ENCODE measurements around the gene LBX1.

Gene LBX1, protein sequence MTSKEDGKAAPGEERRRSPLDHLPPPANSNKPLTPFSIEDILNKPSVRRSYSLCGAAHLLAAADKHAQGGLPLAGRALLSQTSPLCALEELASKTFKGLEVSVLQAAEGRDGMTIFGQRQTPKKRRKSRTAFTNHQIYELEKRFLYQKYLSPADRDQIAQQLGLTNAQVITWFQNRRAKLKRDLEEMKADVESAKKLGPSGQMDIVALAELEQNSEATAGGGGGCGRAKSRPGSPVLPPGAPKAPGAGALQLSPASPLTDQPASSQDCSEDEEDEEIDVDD

DNA sequence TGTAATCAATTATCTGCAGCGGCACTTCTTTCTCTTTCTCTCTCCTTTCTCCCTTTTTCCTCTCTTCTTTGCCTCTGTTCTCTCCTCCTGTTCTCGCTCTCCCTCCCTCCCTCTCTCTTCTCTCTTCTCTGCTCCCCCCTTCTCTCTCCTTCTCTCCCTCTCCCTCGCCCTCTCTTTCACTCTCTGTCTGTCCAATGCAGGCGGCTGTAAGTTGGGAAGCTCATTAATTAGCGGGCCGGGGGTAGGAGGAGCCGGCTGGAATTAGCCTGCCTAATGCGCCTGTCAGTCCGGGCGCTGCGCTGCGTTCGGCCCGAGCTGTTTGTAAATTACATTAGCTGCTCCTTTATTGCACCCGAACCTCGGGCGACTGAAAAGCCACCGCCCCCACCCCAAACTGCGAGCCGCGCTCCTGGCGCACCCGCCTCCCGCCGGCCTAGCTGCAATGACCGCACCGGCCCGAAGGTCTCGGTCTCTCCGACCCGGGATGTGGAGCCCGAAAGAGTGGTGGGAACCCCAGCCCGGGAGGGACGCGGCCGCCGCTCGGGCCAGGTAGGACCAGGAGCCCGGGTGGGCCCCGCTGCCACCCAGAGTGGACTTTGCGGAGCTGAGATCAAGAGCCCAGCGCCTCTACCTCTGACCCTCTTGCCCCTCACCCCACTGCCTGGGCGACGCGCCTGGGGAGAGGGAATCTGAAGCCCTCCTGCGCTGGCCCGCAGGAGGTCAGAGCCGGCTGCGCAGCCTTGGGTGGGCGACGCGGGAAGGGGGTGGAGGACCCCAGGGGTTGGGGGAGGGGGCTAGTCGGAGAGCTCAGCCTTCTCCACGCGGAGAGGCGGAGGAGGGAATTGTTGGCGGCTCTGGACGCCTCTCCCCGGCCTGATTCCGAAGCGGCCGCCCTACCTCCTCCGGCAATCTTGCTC lies at the start of gene LBX1:
LBX1 (minus strand) TSS at position 198 of the 917 bp plus-strand sequence. CDS start 648 bp downstream, outside the sequence.
- DNase-seq, result no peak

DNA sequence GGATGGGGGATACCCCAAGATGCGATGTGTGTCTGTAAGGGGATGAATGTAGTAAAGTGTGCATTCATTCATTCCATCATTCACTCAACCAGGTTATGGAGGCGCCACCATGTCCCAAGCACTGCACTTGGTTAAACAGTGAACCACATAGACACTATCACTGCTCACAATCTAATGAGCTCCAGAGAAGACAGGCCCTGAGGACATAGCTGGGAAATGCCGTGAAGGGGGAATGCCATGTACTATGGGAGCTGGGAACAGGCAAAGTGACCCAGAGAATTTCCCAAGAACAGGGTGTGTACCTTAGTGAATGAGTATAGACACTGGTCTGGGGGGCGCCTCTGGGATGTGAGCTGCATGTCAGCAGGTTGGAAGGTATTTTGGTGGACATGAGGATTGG lies 44.5 kb upstream of the LBX1 start:
- no peak for TF ChIP-seq GATA1 (IDR thresholded peaks at IDR 0.05; ENCODE audit: low read depth, low read length)
- TF ChIP-seq POLR2A (IDR thresholded peaks at IDR 0.05; ENCODE audit: low read length), result no peak

More for the DNA sequence above, at the start of gene LBX1:
- TF ChIP-seq GATA1 (IDR thresholded peaks at IDR 0.05; ENCODE audit: low read depth, low read length) (no peak), POLR2A (IDR thresholded peaks at IDR 0.05; ENCODE audit: low read length) (no peak)

DNA sequence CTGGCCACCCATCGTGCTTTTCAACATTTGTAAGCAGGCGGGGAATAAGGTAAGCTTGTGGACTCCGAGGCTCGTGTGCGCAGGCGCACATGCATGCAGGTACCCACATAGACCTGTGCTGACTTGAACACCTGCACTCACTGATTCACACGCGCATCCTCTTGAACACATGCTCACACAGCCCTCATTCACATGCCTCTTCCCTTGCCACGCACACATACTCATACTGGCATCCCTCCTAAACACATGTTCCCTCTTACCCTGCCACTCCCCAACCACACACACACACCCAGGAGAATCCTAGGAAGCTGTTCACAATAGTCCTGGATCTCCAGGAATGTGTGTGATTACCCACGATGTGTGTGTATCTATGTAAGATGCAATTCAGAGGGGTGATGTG lies 44.1 kb upstream of the LBX1 start:
- TF ChIP-seq POLR2A (IDR thresholded peaks at IDR 0.05; ENCODE audit: low read length), result no peak
- no peak for DNase-seq

More for the DNA sequence above, 44.5 kb upstream of the LBX1 start:
- DNase-seq, result no peak

DNA sequence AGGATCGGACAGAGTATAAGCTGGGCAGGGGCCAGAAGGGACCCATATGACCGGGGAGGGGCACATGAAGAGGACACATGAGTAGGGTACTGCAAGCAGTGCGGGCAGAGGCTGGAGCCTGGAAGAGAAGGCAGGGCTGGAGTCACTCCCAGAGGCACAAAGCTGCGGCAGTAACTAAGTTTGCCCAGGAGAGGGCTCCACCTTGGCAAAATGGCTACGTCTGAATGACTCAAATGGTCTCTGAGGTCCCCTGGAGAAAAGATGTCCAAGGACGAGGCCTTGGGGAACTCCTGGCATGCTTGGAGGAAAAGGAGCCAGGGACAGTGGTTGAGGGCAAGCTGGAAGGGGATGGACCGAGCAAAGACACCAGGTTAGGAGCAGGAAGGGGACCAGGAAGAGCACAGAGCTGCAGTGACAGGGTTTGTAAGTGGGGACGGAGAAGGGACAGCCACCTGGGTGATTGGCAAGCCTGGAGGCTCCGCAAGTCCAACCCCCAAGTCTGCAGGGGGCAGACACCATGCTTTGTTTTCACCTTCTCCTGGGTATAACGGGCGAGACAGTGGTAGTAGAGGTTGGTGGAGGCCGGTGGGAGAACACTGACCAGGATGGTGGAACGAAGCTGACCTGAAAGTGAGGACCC lies 43.1 kb upstream of the LBX1 start:
- TF ChIP-seq POLR2A (IDR thresholded peaks at IDR 0.05; ENCODE audit: low read length) (no peak), GATA1 (IDR thresholded peaks at IDR 0.05; ENCODE audit: low read depth, low read length) (no peak)
- DNase-seq, result peak; percentile 64 to 80

DNA sequence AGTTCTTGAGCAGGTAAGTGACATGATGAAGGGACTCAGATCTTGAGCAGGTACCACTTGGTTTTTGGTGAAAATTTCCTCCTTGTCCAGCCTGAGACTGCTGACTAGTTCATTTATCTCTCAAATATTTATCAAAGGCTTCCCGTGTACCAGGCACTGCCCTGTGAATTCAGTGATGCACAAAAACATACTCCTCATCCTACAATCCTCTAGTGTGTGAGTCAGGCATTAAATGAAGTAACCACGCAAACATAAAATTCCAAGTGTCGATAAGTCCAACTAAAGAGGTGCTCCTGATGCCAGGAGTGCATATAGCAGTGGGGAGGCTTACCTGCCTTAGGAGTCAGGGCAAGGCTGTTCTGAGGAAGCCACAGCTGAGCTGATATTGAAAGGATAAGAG lies 41.5 kb upstream of the LBX1 start:
- no peak for TF ChIP-seq GATA1 (IDR thresholded peaks at IDR 0.05; ENCODE audit: low read depth, low read length)
- TF ChIP-seq POLR2A (IDR thresholded peaks at IDR 0.05; ENCODE audit: low read length), result no peak
- no peak for DNase-seq

DNA sequence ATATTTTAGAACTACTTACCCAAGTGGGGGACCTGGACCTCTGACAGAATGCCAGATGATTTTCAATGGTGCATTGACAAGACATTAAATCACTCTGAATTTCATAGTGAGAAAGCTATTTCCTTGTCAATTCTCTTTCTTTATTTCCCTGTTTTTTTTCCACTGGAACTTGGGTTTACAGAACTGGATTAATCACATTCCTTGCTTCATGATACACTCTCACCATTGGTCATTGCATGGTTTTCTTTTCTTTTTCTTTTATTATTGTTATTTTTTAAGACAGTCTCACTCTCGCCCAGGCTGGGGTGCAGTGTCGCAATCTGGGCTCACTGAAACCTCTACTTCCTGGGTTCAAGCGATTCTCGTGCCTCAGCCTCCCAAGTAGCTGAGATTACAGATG lies 38.5 kb upstream of the LBX1 start:
- TF ChIP-seq GATA1 (IDR thresholded peaks at IDR 0.05; ENCODE audit: low read depth, low read length) (no peak), POLR2A (IDR thresholded peaks at IDR 0.05; ENCODE audit: low read length) (no peak)
- DNase-seq, result no peak

DNA sequence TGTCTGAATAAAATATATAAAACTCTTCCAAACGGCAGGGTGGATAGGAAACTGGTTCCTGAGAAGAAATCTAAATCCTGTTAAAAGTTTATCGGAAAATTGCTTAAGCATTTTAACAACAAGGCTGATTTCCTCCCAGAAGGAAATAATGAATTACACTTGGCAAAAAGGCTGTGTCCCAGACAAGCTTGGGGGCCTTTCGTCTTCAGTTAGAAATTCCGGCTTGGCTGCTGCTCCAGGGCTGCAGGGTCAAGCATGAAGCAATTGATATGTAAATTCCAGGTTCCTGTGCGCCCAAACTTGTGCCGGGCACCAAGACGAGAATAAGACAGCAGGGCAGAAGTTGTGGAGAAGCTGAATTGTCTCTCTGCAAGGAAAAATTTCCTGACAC lies 38.0 kb upstream of the LBX1 start:
- no peak for TF ChIP-seq POLR2A (IDR thresholded peaks at IDR 0.05; ENCODE audit: low read length)
- no peak for TF ChIP-seq GATA1 (IDR thresholded peaks at IDR 0.05; ENCODE audit: low read depth, low read length)
- DNase-seq, result no peak

DNA sequence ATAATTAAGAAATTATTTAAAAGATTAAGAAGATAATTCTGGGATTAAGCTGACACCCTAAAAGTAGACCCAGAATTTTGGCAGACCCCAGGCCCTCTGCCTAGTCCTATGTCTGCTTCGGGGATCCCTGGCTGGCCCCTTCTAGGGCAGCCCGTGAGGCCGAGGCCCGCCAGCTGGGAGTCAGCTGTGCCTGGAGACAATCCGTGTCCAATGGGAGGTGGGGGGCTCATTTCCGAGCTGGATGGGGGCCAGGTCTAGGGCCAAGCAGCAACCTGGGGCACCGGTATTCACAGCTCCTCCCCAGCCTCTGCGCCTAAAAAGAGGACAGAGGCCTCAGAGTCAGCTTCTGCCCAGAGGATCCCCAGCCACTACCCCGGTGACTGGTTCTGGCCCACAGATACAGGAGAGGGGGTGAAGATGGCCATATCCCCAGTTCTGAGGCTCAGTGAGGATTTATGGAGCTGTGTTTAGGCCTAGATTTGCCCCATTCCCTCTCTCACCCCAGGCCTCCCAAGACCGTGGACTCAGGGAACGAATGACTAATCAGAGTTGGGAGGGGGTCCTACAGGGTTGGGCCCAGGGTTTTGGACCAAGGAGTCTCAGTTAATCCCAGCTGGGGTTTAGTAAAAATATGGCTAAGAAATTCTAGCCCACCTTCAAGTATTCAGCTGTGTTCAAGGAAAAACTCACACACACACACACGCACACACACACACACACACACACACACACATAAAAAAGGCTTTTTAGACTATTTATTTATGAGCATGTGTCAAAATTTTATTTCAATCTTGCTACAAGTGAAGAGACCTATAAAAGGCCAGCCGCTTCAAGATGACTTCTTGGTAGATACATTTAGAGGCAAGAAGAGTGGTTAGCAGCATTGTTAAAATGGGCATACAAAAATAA lies 37.4 kb upstream of the LBX1 start:
- TF ChIP-seq POLR2A (IDR thresholded peaks at IDR 0.05; ENCODE audit: low read length), result no peak
- TF ChIP-seq GATA1 (IDR thresholded peaks at IDR 0.05; ENCODE audit: low read depth, low read length), result no peak
- DNase-seq, result no peak

DNA sequence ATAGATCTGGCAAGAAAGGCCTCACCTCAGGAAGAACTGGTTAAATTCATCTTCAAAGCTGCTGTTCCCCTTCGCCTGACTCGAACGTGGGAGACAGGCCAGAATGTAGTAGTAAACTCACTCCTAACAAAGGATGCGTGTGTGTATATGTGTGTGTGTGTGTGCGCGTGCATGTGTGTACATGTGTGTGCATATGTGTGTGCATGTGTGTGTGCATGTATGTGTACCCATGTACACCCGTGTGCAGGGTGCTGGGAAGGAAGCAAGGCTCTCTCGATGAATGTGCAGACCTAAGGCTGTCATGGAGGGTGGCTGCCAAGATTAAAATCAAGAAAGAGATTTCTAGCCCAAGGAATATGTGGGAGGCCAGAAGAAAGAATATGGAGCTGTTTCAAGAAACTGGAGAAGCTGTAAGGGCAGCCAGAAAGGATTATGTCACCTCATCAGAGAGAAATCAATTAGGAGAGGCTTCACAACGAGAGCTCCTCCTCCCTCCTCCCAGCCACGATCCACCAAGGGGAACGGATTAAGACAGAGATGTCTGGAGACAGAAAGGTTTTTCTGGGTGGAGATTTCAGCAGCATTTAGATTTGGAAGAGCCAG lies 34.0 kb upstream of the LBX1 start:
- TF ChIP-seq GATA1 (IDR thresholded peaks at IDR 0.05; ENCODE audit: low read depth, low read length) (no peak), POLR2A (IDR thresholded peaks at IDR 0.05; ENCODE audit: low read length) (no peak)
- no peak for DNase-seq

DNA sequence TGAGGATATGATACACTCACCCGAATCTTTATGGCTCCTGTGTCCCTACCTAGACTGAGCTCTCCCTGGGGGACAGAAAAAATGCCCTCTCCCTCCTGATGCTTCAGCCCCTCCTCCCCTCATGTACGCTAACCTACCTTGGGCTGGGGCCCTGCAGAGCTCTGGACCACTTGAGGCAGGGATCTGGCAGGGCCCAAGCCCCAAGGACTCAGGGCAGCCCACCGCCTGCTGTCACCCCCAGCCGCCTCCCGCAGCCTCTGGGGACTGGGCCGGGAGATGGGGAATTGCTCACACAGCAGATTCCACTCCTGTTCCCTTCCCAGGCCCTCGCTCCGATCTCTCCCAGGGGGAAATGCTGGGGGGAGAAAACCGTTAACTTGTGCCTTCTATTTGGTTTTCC lies 32.9 kb upstream of the LBX1 start:
- no peak for DNase-seq
- TF ChIP-seq GATA1 (IDR thresholded peaks at IDR 0.05; ENCODE audit: low read depth, low read length), result no peak

DNA sequence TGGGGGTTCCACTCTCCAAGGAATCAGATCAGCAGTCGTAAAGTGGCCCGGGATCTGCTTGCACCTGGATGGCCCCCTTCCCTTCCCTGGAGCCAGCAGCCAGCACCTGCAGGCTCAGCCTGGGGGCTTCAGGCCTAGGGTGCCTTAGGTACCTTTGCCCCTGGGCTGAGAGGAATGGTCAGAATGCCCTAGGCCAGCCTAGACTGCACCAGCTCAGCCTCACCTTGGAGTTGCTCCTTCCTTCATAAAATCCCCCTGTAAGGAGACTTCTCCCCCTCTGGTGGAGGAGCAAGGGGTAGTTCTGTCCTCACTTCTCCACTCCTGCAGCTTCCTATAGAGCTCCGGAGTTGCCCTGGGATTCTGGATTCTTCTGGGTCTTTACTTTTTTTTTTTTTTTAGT lies 32.4 kb upstream of the LBX1 start:
- TF ChIP-seq GATA1 (IDR thresholded peaks at IDR 0.05; ENCODE audit: low read depth, low read length), result no peak
- TF ChIP-seq POLR2A (IDR thresholded peaks at IDR 0.05; ENCODE audit: low read length), result no peak
- no peak for DNase-seq

DNA sequence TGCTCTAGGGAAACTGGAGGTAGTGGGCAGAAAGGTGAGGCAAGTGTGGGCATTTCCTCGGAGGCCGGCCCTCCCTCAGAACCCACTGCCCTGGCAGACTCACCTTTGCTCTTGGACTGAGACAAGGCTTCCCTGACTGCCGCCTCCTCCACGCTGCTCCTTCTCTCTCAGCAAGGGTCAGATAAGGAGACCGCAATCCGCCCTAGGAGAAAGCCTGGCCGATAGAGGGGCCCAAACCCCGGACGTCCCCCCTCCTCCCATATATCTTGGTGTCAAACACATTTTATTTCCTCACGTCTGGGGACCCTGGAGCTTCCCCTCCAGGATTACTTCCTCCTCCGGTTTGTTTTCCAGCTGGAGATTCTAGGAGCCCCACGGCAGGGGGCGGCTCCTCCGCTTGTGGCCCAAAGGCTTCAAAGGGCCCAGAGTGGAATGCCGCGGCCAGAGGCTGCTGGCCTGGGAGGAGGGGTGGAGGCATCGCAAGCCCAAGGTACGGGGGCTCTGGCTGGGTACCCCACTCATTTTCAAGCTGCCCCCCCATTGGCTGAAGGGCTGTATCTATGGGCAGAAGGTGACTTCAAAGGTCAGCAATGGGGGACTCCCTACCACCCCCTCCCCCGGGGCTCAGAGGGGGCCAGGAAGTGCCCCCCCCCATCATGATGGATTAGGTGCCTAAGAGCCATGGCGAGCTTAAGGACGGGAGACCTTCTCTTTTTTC lies 31.7 kb upstream of the LBX1 start:
- no peak for TF ChIP-seq GATA1 (IDR thresholded peaks at IDR 0.05; ENCODE audit: low read depth, low read length)
- no peak for TF ChIP-seq POLR2A (IDR thresholded peaks at IDR 0.05; ENCODE audit: low read length)
- no peak for DNase-seq

All from erythroblast (primary cell).